Nephron progenitor cell (in vitro differentiated cells): Measurements from ENCODE around the gene ITGB7.
A peak's percentile ranks its signal among the peaks of the same experiment; 100 is the strongest.

Experiments used
- DNase-seq: peaks from one replicate; pipeline ENCODE4 v3.0.0; 2021
- H3K27ac Mint-ChIP-seq: 2 replicates; pipeline ENCODE4 v1.8.0; 2021; ENCODE audit warnings: mild to moderate bottlenecking, moderate library complexity, mixed read lengths
- H3K27me3 Mint-ChIP-seq: 2 replicates; pipeline ENCODE4 v1.8.0; 2021; ENCODE audit warnings: mild to moderate bottlenecking, low read depth, mixed read lengths; ENCODE audit not compliant: poor library complexity
- H3K36me3 Mint-ChIP-seq: 2 replicates; pipeline ENCODE4 v1.8.0; 2021; ENCODE audit warnings: low read depth, mixed read lengths
- H3K4me1 Mint-ChIP-seq: 2 replicates; pipeline ENCODE4 v1.8.0; 2021; ENCODE audit warnings: mixed read lengths
- H3K4me3 Mint-ChIP-seq: 2 replicates; pipeline ENCODE4 v1.8.0; 2021; ENCODE audit warnings: mild to moderate bottlenecking, moderate library complexity, mixed read lengths
- H3K9me3 Mint-ChIP-seq: 2 replicates; pipeline ENCODE4 v1.8.0; 2021; ENCODE audit warnings: mild to moderate bottlenecking, moderate library complexity, mixed read lengths
- TF ChIP-seq, protein P1 (sequence below): fragments of 200-600 bp; sonication (generic); IDR thresholded peaks from 2 replicates; pipeline ENCODE4 v1.5.0; 2021; ENCODE audit warnings: antibody characterized with exemption

ITGB7 gene

DNA sequence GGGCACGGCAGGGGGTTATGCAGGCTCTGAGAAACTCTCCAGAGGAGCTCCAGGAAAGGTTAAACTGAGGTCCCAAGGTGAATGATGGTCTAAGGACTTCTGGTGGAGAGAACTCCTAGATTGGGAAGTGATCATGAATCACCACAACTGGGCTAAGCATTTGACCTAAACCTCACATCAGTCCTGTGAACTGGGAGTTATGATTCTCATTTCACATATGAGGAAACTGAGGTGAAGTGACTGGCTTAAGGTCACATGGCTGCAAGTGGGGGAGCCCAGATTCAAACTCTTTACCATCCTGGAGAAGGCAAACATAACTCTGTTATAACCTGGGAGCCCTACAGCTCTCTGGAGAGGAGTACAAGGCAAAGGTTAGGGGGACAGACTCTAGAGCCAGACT is 20.8 kb upstream of the ITGB7 start:
- H3K36me3 Mint-ChIP-seq = no peaks in the 10 kb centered on the region
- no peaks in the 10 kb centered on the region for H3K9me3 Mint-ChIP-seq
- peaks cover 63% of the 10 kb centered on the region for H3K4me1 Mint-ChIP-seq

GRCh38 chr12:53227341-53227740 is 20.3 kb upstream of the ITGB7 start:
- Mint-ChIP-seq H3K4me1 (peaks cover 63% of the 10 kb centered on the region), H3K4me3 (no peak overlapping the region), H3K36me3 (no peaks in the 10 kb centered on the region), H3K9me3 (no peaks in the 10 kb centered on the region), H3K27me3 (no peaks in the 10 kb centered on the region), H3K27ac (no peak overlapping the region)
- TF ChIP-seq, protein P1, sequence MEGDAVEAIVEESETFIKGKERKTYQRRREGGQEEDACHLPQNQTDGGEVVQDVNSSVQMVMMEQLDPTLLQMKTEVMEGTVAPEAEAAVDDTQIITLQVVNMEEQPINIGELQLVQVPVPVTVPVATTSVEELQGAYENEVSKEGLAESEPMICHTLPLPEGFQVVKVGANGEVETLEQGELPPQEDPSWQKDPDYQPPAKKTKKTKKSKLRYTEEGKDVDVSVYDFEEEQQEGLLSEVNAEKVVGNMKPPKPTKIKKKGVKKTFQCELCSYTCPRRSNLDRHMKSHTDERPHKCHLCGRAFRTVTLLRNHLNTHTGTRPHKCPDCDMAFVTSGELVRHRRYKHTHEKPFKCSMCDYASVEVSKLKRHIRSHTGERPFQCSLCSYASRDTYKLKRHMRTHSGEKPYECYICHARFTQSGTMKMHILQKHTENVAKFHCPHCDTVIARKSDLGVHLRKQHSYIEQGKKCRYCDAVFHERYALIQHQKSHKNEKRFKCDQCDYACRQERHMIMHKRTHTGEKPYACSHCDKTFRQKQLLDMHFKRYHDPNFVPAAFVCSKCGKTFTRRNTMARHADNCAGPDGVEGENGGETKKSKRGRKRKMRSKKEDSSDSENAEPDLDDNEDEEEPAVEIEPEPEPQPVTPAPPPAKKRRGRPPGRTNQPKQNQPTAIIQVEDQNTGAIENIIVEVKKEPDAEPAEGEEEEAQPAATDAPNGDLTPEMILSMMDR = no peak
- no peak for DNase-seq

More for the DNA sequence above, 20.8 kb upstream of the ITGB7 start:
- TF ChIP-seq, protein P1 = no peak
- Mint-ChIP-seq H3K4me3 (no peak overlapping the region), H3K27ac (no peak overlapping the region), H3K27me3 (peaks cover under 1% of the 10 kb centered on the region)
- no peak for DNase-seq

DNA sequence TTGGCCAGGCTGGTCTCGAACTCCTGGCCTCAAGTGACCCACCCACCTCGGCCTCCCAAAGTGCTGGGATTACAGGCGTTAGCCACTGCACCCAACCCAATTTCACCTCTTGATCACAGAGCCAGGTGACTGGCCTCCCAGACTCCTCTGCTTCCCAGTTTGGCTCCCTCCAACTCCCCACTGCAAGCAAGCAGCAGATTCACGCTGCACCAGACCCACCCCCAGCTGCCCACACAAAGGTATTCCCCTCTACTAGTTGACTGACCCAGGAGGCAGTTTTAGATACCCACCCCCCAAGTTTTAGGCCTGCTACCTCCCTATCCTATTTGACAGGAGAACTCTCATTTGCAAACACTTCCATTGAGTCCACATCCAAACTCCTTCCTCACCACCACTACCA is 19.8 kb upstream of the ITGB7 start:
- Mint-ChIP-seq H3K27me3 (no peaks in the 10 kb centered on the region), H3K4me3 (peak overlapping the region; percentile 10), H3K27ac (no peak overlapping the region), H3K36me3 (no peaks in the 10 kb centered on the region), H3K9me3 (no peaks in the 10 kb centered on the region), H3K4me1 (peaks cover 67% of the 10 kb centered on the region)
- DNase-seq = no peak
- TF ChIP-seq, protein P1 = no peak

- H3K27ac Mint-ChIP-seq = peak overlapping the region; percentile 69
- DNase-seq = no peak
- H3K9me3 Mint-ChIP-seq = no peaks in the 10 kb centered on the region
- H3K27me3 Mint-ChIP-seq = no peaks in the 10 kb centered on the region
- peaks cover 59% of the 10 kb centered on the region for H3K4me1 Mint-ChIP-seq
- no peaks in the 10 kb centered on the region for H3K36me3 Mint-ChIP-seq
- TF ChIP-seq, protein P1 = no peak
- H3K4me3 Mint-ChIP-seq = no peak overlapping the region
These were observed 18.8 kb upstream of the ITGB7 start for GRCh38 chr12:53225635-53226424.

- no peak for DNase-seq
- Mint-ChIP-seq H3K4me3 (peak overlapping the region; percentile 50), H3K27me3 (no peaks in the 10 kb centered on the region), H3K9me3 (no peaks in the 10 kb centered on the region), H3K36me3 (no peaks in the 10 kb centered on the region), H3K4me1 (peaks cover 56% of the 10 kb centered on the region), H3K27ac (peak overlapping the region; percentile 79)
- TF ChIP-seq, protein P1 = no peak
These were observed 18.0 kb upstream of the ITGB7 start for GRCh38 chr12:53224897-53225634.
